Spleen (tissue), 7 donors: Measurements from ENCODE around the gene SULF2.

Source experiments
- POLR2A ChIP-seq, 3 donors: fragments of 450-650 bp; IDR thresholded peaks; one replicate each; pipeline ENCODE4 v1.5.1; 2017; ENCODE audit warnings: antibody characterized with exemption in 3 of 3, mild to moderate bottlenecking in 1 of 3
- POLR2AphosphoS5 ChIP-seq, 3 donors: sonication (generic); formaldehyde crosslinking; IDR thresholded peaks; one replicate each; pipeline ENCODE4 v1.5.1; 2017; ENCODE audit warnings: antibody characterized with exemption in 3 of 3
- TF ChIP-seq, protein P1 (sequence below), 11 experiments: fragments of 200-600 bp in 7 of 11; fragments of 450-650 bp in 4 of 11; sonication (generic) in 4 of 11; IDR thresholded peaks in 8 of 11; conservative IDR thresholded peaks in 3 of 11; 1 replicate in 7 of 11; 2 replicates in 4 of 11; pipeline versions ENCODE4 v1.4.0 to v1.8.0; 2016 to 2021; ENCODE audit warnings: antibody characterized with exemption in 11 of 11, inconsistent platforms in 4 of 11, mild to moderate bottlenecking in 1 of 11
- donor health status: DM: no; HTN: no; CAD: no; lungs with moderate emphysema.
- donor health status: DM: no; HTN: no; CAD: no.
- donor health status: DM: no; HTN: no; CAD: no.

- TF ChIP-seq, protein P1, sequence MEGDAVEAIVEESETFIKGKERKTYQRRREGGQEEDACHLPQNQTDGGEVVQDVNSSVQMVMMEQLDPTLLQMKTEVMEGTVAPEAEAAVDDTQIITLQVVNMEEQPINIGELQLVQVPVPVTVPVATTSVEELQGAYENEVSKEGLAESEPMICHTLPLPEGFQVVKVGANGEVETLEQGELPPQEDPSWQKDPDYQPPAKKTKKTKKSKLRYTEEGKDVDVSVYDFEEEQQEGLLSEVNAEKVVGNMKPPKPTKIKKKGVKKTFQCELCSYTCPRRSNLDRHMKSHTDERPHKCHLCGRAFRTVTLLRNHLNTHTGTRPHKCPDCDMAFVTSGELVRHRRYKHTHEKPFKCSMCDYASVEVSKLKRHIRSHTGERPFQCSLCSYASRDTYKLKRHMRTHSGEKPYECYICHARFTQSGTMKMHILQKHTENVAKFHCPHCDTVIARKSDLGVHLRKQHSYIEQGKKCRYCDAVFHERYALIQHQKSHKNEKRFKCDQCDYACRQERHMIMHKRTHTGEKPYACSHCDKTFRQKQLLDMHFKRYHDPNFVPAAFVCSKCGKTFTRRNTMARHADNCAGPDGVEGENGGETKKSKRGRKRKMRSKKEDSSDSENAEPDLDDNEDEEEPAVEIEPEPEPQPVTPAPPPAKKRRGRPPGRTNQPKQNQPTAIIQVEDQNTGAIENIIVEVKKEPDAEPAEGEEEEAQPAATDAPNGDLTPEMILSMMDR (IDR thresholded peaks at IDR 0.05 in 8 of 11, conservative IDR thresholded peaks at IDR 0.05 in 3 of 11): no peak
- TF ChIP-seq POLR2AphosphoS5 (IDR thresholded peaks at IDR 0.05): no peak
- TF ChIP-seq POLR2A (IDR thresholded peaks at IDR 0.05): no peak
Measured at GRCh38 chr20:47674686-47675085, 110.6 kb downstream of the SULF2 start.
